ENCODE measurements around the gene SEC61A2. TPM values are rescaled to one million over a fixed set of nuclear protein-coding genes. Genes with fewer than 3 reads are reported as not detected.

Gene SEC61A2
- total and polyA plus RNA-seq, 2 experiments from 2014 or later, result 8.7 to 17.6 TPM

DNA sequence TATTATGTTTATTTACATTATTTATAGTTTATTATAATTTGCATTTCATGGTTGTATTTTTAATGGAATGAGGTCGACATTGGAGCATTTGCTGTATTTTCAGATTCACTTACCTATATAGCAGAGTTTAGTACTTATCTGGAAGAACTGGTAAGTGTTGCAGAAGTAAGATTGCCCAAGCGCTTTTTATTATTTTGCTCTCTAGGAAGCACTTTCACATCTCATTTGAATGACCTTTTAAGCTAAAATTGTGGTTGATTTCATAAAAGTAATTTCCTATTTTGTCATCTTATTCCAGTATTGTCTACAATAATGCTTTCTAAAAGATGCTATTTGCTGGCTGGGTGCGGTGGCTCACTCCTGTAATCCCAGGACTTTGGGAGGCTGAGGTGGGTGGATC is 28.6 kb downstream of the SEC61A2 start (continued):
- TF ChIP-seq, protein P1, sequence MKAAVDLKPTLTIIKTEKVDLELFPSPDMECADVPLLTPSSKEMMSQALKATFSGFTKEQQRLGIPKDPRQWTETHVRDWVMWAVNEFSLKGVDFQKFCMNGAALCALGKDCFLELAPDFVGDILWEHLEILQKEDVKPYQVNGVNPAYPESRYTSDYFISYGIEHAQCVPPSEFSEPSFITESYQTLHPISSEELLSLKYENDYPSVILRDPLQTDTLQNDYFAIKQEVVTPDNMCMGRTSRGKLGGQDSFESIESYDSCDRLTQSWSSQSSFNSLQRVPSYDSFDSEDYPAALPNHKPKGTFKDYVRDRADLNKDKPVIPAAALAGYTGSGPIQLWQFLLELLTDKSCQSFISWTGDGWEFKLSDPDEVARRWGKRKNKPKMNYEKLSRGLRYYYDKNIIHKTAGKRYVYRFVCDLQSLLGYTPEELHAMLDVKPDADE (IDR thresholded peaks at IDR 0.05), result no peak
- TF ChIP-seq, protein P2, sequence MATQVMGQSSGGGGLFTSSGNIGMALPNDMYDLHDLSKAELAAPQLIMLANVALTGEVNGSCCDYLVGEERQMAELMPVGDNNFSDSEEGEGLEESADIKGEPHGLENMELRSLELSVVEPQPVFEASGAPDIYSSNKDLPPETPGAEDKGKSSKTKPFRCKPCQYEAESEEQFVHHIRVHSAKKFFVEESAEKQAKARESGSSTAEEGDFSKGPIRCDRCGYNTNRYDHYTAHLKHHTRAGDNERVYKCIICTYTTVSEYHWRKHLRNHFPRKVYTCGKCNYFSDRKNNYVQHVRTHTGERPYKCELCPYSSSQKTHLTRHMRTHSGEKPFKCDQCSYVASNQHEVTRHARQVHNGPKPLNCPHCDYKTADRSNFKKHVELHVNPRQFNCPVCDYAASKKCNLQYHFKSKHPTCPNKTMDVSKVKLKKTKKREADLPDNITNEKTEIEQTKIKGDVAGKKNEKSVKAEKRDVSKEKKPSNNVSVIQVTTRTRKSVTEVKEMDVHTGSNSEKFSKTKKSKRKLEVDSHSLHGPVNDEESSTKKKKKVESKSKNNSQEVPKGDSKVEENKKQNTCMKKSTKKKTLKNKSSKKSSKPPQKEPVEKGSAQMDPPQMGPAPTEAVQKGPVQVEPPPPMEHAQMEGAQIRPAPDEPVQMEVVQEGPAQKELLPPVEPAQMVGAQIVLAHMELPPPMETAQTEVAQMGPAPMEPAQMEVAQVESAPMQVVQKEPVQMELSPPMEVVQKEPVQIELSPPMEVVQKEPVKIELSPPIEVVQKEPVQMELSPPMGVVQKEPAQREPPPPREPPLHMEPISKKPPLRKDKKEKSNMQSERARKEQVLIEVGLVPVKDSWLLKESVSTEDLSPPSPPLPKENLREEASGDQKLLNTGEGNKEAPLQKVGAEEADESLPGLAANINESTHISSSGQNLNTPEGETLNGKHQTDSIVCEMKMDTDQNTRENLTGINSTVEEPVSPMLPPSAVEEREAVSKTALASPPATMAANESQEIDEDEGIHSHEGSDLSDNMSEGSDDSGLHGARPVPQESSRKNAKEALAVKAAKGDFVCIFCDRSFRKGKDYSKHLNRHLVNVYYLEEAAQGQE (IDR thresholded peaks at IDR 0.05; ENCODE audit: unreplicated experiment), result no peak
- TF ChIP-seq ZNF114 (CRISPR knock-in tag; IDR thresholded peaks at IDR 0.05), result no peak

DNA sequence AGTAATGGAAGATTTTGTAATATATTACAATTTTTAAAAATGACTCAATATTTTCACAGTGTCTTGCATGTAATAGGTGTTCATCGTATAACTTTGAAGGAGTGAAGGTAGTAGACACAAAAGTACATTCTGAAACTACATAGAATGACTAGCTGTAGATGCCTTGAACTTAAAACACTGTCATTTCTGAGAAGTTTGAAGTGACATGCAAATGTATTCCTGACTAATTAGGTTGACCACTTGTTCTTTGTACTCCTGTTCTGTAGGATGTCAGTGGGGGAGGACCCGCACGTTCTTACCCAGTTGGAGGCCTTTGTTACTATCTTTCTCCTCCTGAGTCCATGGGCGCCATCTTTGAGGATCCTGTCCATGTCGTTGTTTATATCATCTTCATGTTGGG is 31.2 kb downstream of the SEC61A2 start:
- Mint-ChIP-seq H3K36me3 (ENCODE audit: low read depth) (peaks cover 20% of the 10 kb centered on the region; the same call in 2 of the 3 replicates), H3K27me3 (ENCODE audit: insufficient read depth, low read depth, poor library complexity) (no peaks in the 10 kb centered on the region), H3K27ac (no peak overlapping the region), H3K9me3 (no peaks in the 10 kb centered on the region), H3K4me3 (no peak overlapping the region), H3K4me1 (no peaks in the 10 kb centered on the region)
- H3K36me3 ChIP-seq (ENCODE audit: insufficient read depth), result peaks cover 19% of the 10 kb centered on the region; the same call in 1 of the 2 replicates
- DNase-seq (ENCODE audit: low spot score), result no peak
- no peak for ATAC-seq
- H2AFZ ChIP-seq, result no peak overlapping the region
- no peaks in the 10 kb centered on the region; the same call in 1 of the 2 replicates for H3K4me1 ChIP-seq (ENCODE audit: insufficient read depth)
- H3K4me2 ChIP-seq, result no peak overlapping the region
- no peaks in the 10 kb centered on the region for H4K20me1 ChIP-seq (replicated peaks; ENCODE audit: insufficient read depth)
- H3K27me3 ChIP-seq (ENCODE audit: insufficient read depth), result no peaks in the 10 kb centered on the region
- H3K79me2 ChIP-seq (replicated peaks; ENCODE audit: insufficient read depth), result no peaks in the 10 kb centered on the region
- H3F3A ChIP-seq (replicated peaks; ENCODE audit: low read depth), result no peaks in the 10 kb centered on the region; the same call in 1 of the 2 replicates
- H3K27ac ChIP-seq (ENCODE audit: low read depth), result no peak overlapping the region
- H3K9me2 ChIP-seq (ENCODE audit: insufficient read depth), result no peaks in the 10 kb centered on the region
- H3K4me3 ChIP-seq, result no peak overlapping the region
- TF ChIP-seq EZH2 (IDR thresholded peaks at IDR 0.05; ENCODE audit: low read depth, unreplicated experiment) (no peak), JUNB (IDR thresholded peaks at IDR 0.05; ENCODE audit: unreplicated experiment) (no peak), EZH2phosphoT487 (IDR thresholded peaks at IDR 0.05; ENCODE audit: unreplicated experiment) (no peak), POLR2AphosphoS5 (IDR thresholded peaks at IDR 0.05; ENCODE audit: low read depth) (no peak), NANOG (IDR thresholded peaks at IDR 0.05; ENCODE audit: borderline replicate concordance) (no peak)
- TF ChIP-seq, protein P3, sequence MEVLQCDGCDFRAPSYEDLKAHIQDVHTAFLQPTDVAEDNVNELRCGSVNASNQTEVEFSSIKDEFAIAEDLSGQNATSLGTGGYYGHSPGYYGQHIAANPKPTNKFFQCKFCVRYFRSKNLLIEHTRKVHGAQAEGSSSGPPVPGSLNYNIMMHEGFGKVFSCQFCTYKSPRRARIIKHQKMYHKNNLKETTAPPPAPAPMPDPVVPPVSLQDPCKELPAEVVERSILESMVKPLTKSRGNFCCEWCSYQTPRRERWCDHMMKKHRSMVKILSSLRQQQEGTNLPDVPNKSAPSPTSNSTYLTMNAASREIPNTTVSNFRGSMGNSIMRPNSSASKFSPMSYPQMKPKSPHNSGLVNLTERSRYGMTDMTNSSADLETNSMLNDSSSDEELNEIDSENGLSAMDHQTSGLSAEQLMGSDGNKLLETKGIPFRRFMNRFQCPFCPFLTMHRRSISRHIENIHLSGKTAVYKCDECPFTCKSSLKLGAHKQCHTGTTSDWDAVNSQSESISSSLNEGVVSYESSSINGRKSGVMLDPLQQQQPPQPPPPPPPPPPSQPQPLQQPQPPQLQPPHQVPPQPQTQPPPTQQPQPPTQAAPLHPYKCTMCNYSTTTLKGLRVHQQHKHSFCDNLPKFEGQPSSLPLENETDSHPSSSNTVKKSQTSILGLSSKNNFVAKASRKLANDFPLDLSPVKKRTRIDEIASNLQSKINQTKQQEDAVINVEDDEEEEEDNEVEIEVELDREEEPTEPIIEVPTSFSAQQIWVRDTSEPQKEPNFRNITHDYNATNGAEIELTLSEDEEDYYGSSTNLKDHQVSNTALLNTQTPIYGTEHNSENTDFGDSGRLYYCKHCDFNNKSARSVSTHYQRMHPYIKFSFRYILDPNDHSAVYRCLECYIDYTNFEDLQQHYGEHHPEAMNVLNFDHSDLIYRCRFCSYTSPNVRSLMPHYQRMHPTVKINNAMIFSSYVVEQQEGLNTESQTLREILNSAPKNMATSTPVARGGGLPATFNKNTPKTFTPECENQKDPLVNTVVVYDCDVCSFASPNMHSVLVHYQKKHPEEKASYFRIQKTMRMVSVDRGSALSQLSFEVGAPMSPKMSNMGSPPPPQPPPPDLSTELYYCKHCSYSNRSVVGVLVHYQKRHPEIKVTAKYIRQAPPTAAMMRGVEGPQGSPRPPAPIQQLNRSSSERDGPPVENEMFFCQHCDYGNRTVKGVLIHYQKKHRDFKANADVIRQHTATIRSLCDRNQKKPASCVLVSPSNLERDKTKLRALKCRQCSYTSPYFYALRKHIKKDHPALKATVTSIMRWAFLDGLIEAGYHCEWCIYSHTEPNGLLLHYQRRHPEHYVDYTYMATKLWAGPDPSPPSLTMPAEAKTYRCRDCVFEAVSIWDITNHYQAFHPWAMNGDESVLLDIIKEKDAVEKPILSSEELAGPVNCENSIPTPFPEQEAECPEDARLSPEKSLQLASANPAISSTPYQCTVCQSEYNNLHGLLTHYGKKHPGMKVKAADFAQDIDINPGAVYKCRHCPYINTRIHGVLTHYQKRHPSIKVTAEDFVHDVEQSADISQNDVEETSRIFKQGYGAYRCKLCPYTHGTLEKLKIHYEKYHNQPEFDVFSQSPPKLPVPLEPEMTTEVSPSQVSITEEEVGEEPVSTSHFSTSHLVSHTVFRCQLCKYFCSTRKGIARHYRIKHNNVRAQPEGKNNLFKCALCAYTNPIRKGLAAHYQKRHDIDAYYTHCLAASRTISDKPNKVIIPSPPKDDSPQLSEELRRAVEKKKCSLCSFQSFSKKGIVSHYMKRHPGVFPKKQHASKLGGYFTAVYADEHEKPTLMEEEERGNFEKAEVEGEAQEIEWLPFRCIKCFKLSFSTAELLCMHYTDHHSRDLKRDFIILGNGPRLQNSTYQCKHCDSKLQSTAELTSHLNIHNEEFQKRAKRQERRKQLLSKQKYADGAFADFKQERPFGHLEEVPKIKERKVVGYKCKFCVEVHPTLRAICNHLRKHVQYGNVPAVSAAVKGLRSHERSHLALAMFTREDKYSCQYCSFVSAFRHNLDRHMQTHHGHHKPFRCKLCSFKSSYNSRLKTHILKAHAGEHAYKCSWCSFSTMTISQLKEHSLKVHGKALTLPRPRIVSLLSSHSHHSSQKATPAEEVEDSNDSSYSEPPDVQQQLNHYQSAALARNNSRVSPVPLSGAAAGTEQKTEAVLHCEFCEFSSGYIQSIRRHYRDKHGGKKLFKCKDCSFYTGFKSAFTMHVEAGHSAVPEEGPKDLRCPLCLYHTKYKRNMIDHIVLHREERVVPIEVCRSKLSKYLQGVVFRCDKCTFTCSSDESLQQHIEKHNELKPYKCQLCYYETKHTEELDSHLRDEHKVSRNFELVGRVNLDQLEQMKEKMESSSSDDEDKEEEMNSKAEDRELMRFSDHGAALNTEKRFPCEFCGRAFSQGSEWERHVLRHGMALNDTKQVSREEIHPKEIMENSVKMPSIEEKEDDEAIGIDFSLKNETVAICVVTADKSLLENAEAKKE (CRISPR knock-in tag; IDR thresholded peaks at IDR 0.05), result no peak
- TF ChIP-seq, protein P2 (IDR thresholded peaks at IDR 0.05; ENCODE audit: unreplicated experiment), result no peak
- TF ChIP-seq, protein P1 (IDR thresholded peaks at IDR 0.05), result no peak

All from GM23338 (cell line).